ENCODE data around the gene TRPM3. TPM values are rescaled to one million over a fixed set of nuclear protein-coding genes. Genes with fewer than 3 reads are reported as not detected.
A peak's percentile ranks its signal among the peaks of the same experiment; 100 is the strongest.

TRPM3 gene
- total RNA-seq, 1 donor from 2014 or later: 0.38 TPM

- ATAC-seq: no peak
Observed at GRCh38 chr9:70594386-70594944, 527.0 kb downstream of the TRPM3 start.

GRCh38 chr9:70593241-70593640 is 528.2 kb downstream of the TRPM3 start:
- ATAC-seq (no peak), DNase-seq (ENCODE audit: low spot score) (no peak)

More at GRCh38 chr9:70594386-70594944, 527.0 kb downstream of the TRPM3 start:
- no peak for DNase-seq (ENCODE audit: low spot score)

- ATAC-seq: no peak
Observed at GRCh38 chr9:70590315-70590677, 531.1 kb downstream of the TRPM3 start.

GRCh38 chr9:70589571-70590314 is 531.7 kb downstream of the TRPM3 start:
- no peak for DNase-seq (ENCODE audit: low spot score)
- no peak for ATAC-seq

More at GRCh38 chr9:70590315-70590677, 531.1 kb downstream of the TRPM3 start:
- DNase-seq (ENCODE audit: low spot score): no peak

GRCh38 chr9:70588999-70589398 is 532.4 kb downstream of the TRPM3 start:
- no peak for ATAC-seq
- DNase-seq (ENCODE audit: low spot score): no peak

- no peak for ATAC-seq
- no peak for DNase-seq (ENCODE audit: low spot score)
Observed at GRCh38 chr9:70588381-70588780, 533.0 kb downstream of the TRPM3 start.

GRCh38 chr9:70587201-70587600 is 534.2 kb downstream of the TRPM3 start:
- ATAC-seq: no peak
- DNase-seq (ENCODE audit: low spot score): no peak

GRCh38 chr9:70586476-70586875 is 534.9 kb downstream of the TRPM3 start:
- ATAC-seq: no peak

GRCh38 chr9:70581955-70582350 is 539.5 kb downstream of the TRPM3 start:
- ATAC-seq: no peak

More at GRCh38 chr9:70586476-70586875, 534.9 kb downstream of the TRPM3 start:
- DNase-seq (ENCODE audit: low spot score): no peak

GRCh38 chr9:70581214-70581954 is 540.0 kb downstream of the TRPM3 start:
- no peak for DNase-seq (ENCODE audit: low spot score)
- no peak for ATAC-seq

More at GRCh38 chr9:70581955-70582350, 539.5 kb downstream of the TRPM3 start:
- no peak for DNase-seq (ENCODE audit: low spot score)

GRCh38 chr9:70580606-70581195 is 540.7 kb downstream of the TRPM3 start:
- ATAC-seq (no peak), DNase-seq (ENCODE audit: low spot score) (no peak)

- no peak for ATAC-seq
- DNase-seq (ENCODE audit: low spot score): no peak
Observed at GRCh38 chr9:70579686-70580085, 541.7 kb downstream of the TRPM3 start.

- no peak for ATAC-seq
- no peak for DNase-seq (ENCODE audit: low spot score)
Observed at GRCh38 chr9:70578720-70579119, 542.7 kb downstream of the TRPM3 start.

GRCh38 chr9:70577671-70578070 is 543.8 kb downstream of the TRPM3 start:
- DNase-seq (ENCODE audit: low spot score): no peak
- no peak for ATAC-seq

GRCh38 chr9:70576116-70576515 is 545.3 kb downstream of the TRPM3 start:
- ATAC-seq (no peak), DNase-seq (ENCODE audit: low spot score) (no peak)

GRCh38 chr9:70574151-70574837 is 547.1 kb downstream of the TRPM3 start:
- no peak for DNase-seq (ENCODE audit: low spot score)
- ATAC-seq: peak; percentile 13

GRCh38 chr9:70573308-70573707 is 548.1 kb downstream of the TRPM3 start:
- ATAC-seq (no peak), DNase-seq (ENCODE audit: low spot score) (no peak)

- peak; percentile 94 for ATAC-seq
- peak; percentile 70 for DNase-seq (ENCODE audit: low spot score)
Observed at GRCh38 chr9:70571258-70571657, 550.2 kb downstream of the TRPM3 start.

- ATAC-seq: no peak
- no peak for DNase-seq (ENCODE audit: low spot score)
Observed at GRCh38 chr9:70569791-70570190, 551.6 kb downstream of the TRPM3 start.

- DNase-seq (ENCODE audit: low spot score) (no peak), ATAC-seq (no peak)
Observed at GRCh38 chr9:70569070-70569772, 552.2 kb downstream of the TRPM3 start.

All from left lobe of liver (tissue), 2 donors.